ENCODE data around the gene ZNF438.

ZNF438 gene

DNA sequence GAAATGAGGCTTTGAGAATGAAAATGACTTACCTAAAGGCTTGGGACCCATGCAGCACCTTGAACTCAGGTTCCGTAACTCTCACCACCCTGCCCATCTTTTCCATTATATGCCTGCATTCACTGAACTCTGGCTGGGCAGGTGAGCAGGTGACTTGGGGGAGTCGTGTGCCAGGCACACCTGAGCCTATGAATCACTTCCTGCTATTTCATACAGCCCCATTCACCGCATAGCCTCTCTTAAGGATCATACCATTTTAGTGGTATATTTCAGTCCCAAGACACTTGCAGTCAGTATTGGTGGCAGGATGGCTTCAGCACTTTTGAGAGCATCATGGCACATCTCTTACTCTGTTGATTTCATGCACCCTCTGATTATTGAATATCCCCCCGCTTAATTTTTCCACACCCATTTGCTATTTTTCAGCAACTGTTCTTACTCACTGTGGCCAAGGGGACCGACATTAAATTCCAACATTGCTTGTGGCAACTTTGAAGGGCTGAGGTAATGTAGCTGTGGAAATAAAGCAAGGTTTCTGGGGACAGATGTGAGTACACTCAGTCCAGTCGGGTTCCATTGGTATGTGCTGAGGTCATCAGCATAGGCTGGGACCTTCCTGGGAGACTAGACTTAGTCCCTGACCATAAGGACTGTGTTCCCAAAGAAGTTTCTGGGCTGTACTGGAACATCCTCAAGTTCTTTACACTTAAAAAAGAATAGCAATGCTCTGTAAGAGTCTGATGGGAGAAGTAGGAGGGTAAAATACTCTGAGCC, 39.8 kb upstream of the ZNF438 start:
- TF ChIP-seq RARB (CRISPR knock-in tag; IDR thresholded peaks at IDR 0.05) (no peak), ESRRG (CRISPR knock-in tag; IDR thresholded peaks at IDR 0.05) (no peak), PPARA (CRISPR knock-in tag; IDR thresholded peaks at IDR 0.05; ENCODE audit: borderline replicate concordance) (no peak), TCF4 (CRISPR knock-in tag; IDR thresholded peaks at IDR 0.05; ENCODE audit: borderline replicate concordance) (no peak), ISL1 (CRISPR knock-in tag; IDR thresholded peaks at IDR 0.05) (no peak), BACH2 (CRISPR knock-in tag; IDR thresholded peaks at IDR 0.05; ENCODE audit: borderline replicate concordance) (no peak), ZNF70 (CRISPR knock-in tag; IDR thresholded peaks at IDR 0.05) (no peak), SNAI2 (CRISPR knock-in tag; IDR thresholded peaks at IDR 0.05) (no peak), ZFP3 (CRISPR knock-in tag; IDR thresholded peaks at IDR 0.05) (no peak), ZFP30 (CRISPR knock-in tag; IDR thresholded peaks at IDR 0.05) (no peak), ZNF565 (CRISPR knock-in tag; conservative IDR thresholded peaks at IDR 0.05; ENCODE audit: low read depth) (no peak), ARNTL (CRISPR knock-in tag; IDR thresholded peaks at IDR 0.05; ENCODE audit: borderline replicate concordance, low read depth) (no peak), CSDC2 (CRISPR knock-in tag; IDR thresholded peaks at IDR 0.05) (no peak), OSR1 (CRISPR knock-in tag; IDR thresholded peaks at IDR 0.05) (no peak), ZNF8 (CRISPR knock-in tag; IDR thresholded peaks at IDR 0.05) (no peak), TOX (CRISPR knock-in tag; IDR thresholded peaks at IDR 0.05; ENCODE audit: borderline replicate concordance) (no peak), ZC3H10 (CRISPR knock-in tag; IDR thresholded peaks at IDR 0.05) (no peak)
- TF ChIP-seq, protein P1, sequence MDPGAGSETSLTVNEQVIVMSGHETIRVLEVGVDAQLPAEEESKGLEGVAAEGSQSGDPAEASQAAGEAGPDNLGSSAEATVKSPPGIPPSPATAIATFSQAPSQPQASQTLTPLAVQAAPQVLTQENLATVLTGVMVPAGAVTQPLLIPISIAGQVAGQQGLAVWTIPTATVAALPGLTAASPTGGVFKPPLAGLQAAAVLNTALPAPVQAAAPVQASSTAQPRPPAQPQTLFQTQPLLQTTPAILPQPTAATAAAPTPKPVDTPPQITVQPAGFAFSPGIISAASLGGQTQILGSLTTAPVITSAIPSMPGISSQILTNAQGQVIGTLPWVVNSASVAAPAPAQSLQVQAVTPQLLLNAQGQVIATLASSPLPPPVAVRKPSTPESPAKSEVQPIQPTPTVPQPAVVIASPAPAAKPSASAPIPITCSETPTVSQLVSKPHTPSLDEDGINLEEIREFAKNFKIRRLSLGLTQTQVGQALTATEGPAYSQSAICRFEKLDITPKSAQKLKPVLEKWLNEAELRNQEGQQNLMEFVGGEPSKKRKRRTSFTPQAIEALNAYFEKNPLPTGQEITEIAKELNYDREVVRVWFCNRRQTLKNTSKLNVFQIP (CRISPR knock-in tag; IDR thresholded peaks at IDR 0.05; ENCODE audit: borderline replicate concordance, low read depth), result no peak
- TF ChIP-seq, protein P2, sequence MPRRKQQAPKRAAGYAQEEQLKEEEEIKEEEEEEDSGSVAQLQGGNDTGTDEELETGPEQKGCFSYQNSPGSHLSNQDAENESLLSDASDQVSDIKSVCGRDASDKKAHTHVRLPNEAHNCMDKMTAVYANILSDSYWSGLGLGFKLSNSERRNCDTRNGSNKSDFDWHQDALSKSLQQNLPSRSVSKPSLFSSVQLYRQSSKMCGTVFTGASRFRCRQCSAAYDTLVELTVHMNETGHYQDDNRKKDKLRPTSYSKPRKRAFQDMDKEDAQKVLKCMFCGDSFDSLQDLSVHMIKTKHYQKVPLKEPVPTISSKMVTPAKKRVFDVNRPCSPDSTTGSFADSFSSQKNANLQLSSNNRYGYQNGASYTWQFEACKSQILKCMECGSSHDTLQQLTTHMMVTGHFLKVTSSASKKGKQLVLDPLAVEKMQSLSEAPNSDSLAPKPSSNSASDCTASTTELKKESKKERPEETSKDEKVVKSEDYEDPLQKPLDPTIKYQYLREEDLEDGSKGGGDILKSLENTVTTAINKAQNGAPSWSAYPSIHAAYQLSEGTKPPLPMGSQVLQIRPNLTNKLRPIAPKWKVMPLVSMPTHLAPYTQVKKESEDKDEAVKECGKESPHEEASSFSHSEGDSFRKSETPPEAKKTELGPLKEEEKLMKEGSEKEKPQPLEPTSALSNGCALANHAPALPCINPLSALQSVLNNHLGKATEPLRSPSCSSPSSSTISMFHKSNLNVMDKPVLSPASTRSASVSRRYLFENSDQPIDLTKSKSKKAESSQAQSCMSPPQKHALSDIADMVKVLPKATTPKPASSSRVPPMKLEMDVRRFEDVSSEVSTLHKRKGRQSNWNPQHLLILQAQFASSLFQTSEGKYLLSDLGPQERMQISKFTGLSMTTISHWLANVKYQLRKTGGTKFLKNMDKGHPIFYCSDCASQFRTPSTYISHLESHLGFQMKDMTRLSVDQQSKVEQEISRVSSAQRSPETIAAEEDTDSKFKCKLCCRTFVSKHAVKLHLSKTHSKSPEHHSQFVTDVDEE (CRISPR knock-in tag; IDR thresholded peaks at IDR 0.05), result no peak
- ATAC-seq, result no peak

DNA sequence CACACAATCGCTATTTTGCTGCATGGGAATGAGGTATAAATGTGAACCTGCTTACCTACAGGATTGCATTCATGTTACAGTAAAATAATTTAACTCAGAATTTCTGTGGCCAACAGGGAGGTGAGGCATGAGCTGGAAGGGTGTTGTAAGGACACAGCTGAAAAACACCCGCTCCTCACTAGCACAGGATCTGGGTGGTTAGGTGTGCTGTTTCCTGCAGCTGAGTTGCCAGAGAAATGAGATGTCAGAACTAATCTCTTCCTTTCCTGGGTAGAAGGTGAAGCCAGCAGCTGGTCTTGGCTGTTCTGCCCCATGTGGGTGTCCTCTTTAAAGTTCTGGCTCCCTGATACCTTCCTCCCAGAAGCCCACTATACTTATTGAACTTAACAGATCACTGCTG, 39.0 kb upstream of the ZNF438 start:
- TF ChIP-seq PPARA (CRISPR knock-in tag; IDR thresholded peaks at IDR 0.05; ENCODE audit: borderline replicate concordance), result no peak
- TF ChIP-seq, protein P3, sequence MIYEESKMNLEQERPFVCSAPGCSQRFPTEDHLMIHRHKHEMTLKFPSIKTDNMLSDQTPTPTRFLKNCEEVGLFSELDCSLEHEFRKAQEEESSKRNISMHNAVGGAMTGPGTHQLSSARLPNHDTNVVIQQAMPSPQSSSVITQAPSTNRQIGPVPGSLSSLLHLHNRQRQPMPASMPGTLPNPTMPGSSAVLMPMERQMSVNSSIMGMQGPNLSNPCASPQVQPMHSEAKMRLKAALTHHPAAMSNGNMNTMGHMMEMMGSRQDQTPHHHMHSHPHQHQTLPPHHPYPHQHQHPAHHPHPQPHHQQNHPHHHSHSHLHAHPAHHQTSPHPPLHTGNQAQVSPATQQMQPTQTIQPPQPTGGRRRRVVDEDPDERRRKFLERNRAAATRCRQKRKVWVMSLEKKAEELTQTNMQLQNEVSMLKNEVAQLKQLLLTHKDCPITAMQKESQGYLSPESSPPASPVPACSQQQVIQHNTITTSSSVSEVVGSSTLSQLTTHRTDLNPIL (CRISPR knock-in tag; IDR thresholded peaks at IDR 0.05; ENCODE audit: low read depth), result no peak
- no peak for TF ChIP-seq RARB (CRISPR knock-in tag; IDR thresholded peaks at IDR 0.05)
- no peak for ATAC-seq

DNA sequence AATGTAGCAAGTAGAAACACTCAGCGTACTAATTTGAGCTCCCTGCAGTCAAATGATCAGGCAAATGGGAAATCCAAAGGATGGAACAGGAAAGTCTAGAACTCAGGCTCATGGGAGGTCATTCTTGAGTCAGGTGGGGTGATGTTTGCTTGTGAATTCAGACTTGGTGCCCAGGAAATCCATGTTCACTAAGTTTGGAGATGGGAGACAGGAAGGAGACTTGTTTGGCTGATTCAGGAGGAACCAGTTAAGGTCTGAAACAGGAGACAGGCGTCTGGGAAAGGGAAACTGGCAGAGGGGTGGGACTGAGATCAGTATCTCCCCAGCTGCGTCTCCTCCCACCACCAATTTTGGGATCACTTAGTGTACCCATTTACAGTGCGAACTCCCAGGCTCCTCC, 38.4 kb upstream of the ZNF438 start:
- ATAC-seq, result no peak
- TF ChIP-seq, protein P3 (CRISPR knock-in tag; IDR thresholded peaks at IDR 0.05; ENCODE audit: low read depth), result no peak
- no peak for TF ChIP-seq GLIS3 (CRISPR knock-in tag; IDR thresholded peaks at IDR 0.05)
- TF ChIP-seq ZC3H10 (CRISPR knock-in tag; IDR thresholded peaks at IDR 0.05), result no peak
- TF ChIP-seq TCF4 (CRISPR knock-in tag; IDR thresholded peaks at IDR 0.05; ENCODE audit: borderline replicate concordance), result no peak
- TF ChIP-seq BACH2 (CRISPR knock-in tag; IDR thresholded peaks at IDR 0.05; ENCODE audit: borderline replicate concordance), result no peak
- no peak for TF ChIP-seq CSDC2 (CRISPR knock-in tag; IDR thresholded peaks at IDR 0.05)
- TF ChIP-seq, protein P1 (CRISPR knock-in tag; IDR thresholded peaks at IDR 0.05; ENCODE audit: borderline replicate concordance, low read depth), result no peak
- TF ChIP-seq, protein P4, sequence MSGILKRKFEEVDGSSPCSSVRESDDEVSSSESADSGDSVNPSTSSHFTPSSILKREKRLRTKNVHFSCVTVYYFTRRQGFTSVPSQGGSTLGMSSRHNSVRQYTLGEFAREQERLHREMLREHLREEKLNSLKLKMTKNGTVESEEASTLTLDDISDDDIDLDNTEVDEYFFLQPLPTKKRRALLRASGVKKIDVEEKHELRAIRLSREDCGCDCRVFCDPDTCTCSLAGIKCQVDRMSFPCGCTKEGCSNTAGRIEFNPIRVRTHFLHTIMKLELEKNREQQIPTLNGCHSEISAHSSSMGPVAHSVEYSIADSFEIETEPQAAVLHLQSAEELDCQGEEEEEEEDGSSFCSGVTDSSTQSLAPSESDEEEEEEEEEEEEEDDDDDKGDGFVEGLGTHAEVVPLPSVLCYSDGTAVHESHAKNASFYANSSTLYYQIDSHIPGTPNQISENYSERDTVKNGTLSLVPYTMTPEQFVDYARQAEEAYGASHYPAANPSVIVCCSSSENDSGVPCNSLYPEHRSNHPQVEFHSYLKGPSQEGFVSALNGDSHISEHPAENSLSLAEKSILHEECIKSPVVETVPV (CRISPR knock-in tag; IDR thresholded peaks at IDR 0.05), result no peak
- TF ChIP-seq ZFP3 (CRISPR knock-in tag; IDR thresholded peaks at IDR 0.05), result no peak
- no peak for TF ChIP-seq OSR1 (CRISPR knock-in tag; IDR thresholded peaks at IDR 0.05)
- TF ChIP-seq ZNF70 (CRISPR knock-in tag; IDR thresholded peaks at IDR 0.05), result no peak

Data from SK-N-SH treated with all-trans-retinoic acid at 6 μM for 48 hours (cell line).